GM18868 (cell line): ENCODE measurements around the gene CENPW.

Experiments used
- ATAC-seq: cut with Tn5 transposase; IDR thresholded peaks from one replicate; pipeline ENCODE4 v1.9.1; 2021; ENCODE audit warnings: mild to moderate bottlenecking, moderate library complexity; ENCODE audit not compliant: unreplicated experiment

The CENPW gene

GRCh38 chr6:126372626-126373025, 32.7 kb downstream of the CENPW start:
- no peak for ATAC-seq

GRCh38 chr6:126373344-126373743, 33.4 kb downstream of the CENPW start:
- no peak for ATAC-seq

GRCh38 chr6:126374372-126374771, 34.5 kb downstream of the CENPW start:
- no peak for ATAC-seq

- ATAC-seq = no peak
Observed at GRCh38 chr6:126376682-126377081, 36.8 kb downstream of the CENPW start.

- no peak for ATAC-seq
Observed at GRCh38 chr6:126377594-126378153, 37.8 kb downstream of the CENPW start.

- ATAC-seq = no peak
Observed at GRCh38 chr6:126380072-126380583, 40.2 kb downstream of the CENPW start.

GRCh38 chr6:126381498-126381897, 41.6 kb downstream of the CENPW start:
- no peak for ATAC-seq

- no peak for ATAC-seq
Observed at GRCh38 chr6:126383203-126383602, 43.3 kb downstream of the CENPW start.

GRCh38 chr6:126385536-126385935, 45.6 kb downstream of the CENPW start:
- ATAC-seq = no peak

- no peak for ATAC-seq
Observed at GRCh38 chr6:126388104-126388598, 48.2 kb downstream of the CENPW start.

- no peak for ATAC-seq
Observed at GRCh38 chr6:126396131-126396530, 56.2 kb downstream of the CENPW start.
